ENCODE measurements around the gene HPSE2.

HPSE2 gene

GRCh38 chr10:98436704-98437103 lies 798.9 kb downstream of the HPSE2 start:
- H3K36me3 Mint-ChIP-seq, result peaks cover 91% of the 10 kb centered on the region
- H3K4me1 Mint-ChIP-seq, result peaks cover 20% of the 10 kb centered on the region
- no peak overlapping the region for H3K4me3 Mint-ChIP-seq
- ATAC-seq, result no peak
- no peaks in the 10 kb centered on the region for H3K27me3 Mint-ChIP-seq
- H3K9me3 Mint-ChIP-seq, result peaks cover 5% of the 10 kb centered on the region
- no peak overlapping the region for H3K27ac Mint-ChIP-seq

- no peaks in the 10 kb centered on the region for H3K27me3 Mint-ChIP-seq
- H3K27ac Mint-ChIP-seq, result no peak overlapping the region
- H3K4me1 Mint-ChIP-seq, result peaks cover 11% of the 10 kb centered on the region
- ATAC-seq, result no peak
- peaks cover 5% of the 10 kb centered on the region for H3K9me3 Mint-ChIP-seq
- no peak overlapping the region for H3K4me3 Mint-ChIP-seq
- H3K36me3 Mint-ChIP-seq, result peaks cover 96% of the 10 kb centered on the region
Measured at GRCh38 chr10:98435178-98435577, 800.5 kb downstream of the HPSE2 start.

GRCh38 chr10:98433881-98434732 lies 801.5 kb downstream of the HPSE2 start:
- H3K9me3 Mint-ChIP-seq, result peaks cover 5% of the 10 kb centered on the region
- H3K27ac Mint-ChIP-seq, result no peak overlapping the region
- ATAC-seq, result no peak
- H3K4me3 Mint-ChIP-seq, result no peak overlapping the region
- H3K4me1 Mint-ChIP-seq, result peaks cover 11% of the 10 kb centered on the region
- H3K27me3 Mint-ChIP-seq, result no peaks in the 10 kb centered on the region
- H3K36me3 Mint-ChIP-seq, result peaks cover 93% of the 10 kb centered on the region

GRCh38 chr10:98433371-98433770 lies 802.3 kb downstream of the HPSE2 start:
- no peak for ATAC-seq
- no peak overlapping the region for H3K4me3 Mint-ChIP-seq
- peaks cover 86% of the 10 kb centered on the region for H3K36me3 Mint-ChIP-seq

GRCh38 chr10:98432330-98432729 lies 803.3 kb downstream of the HPSE2 start:
- H3K9me3 Mint-ChIP-seq, result peaks cover 5% of the 10 kb centered on the region
- peaks cover 83% of the 10 kb centered on the region for H3K36me3 Mint-ChIP-seq
- no peaks in the 10 kb centered on the region for H3K4me1 Mint-ChIP-seq
- H3K27me3 Mint-ChIP-seq, result no peaks in the 10 kb centered on the region
- ATAC-seq, result no peak
- H3K4me3 Mint-ChIP-seq, result no peak overlapping the region
- H3K27ac Mint-ChIP-seq, result no peak overlapping the region

More at GRCh38 chr10:98433371-98433770, 802.3 kb downstream of the HPSE2 start:
- H3K27ac Mint-ChIP-seq, result no peak overlapping the region
- H3K4me1 Mint-ChIP-seq, result peaks cover 10% of the 10 kb centered on the region
- H3K9me3 Mint-ChIP-seq, result peaks cover 5% of the 10 kb centered on the region
- H3K27me3 Mint-ChIP-seq, result no peaks in the 10 kb centered on the region

- no peak overlapping the region for H3K4me3 Mint-ChIP-seq
- H3K4me1 Mint-ChIP-seq, result no peaks in the 10 kb centered on the region
- H3K9me3 Mint-ChIP-seq, result peaks cover 5% of the 10 kb centered on the region
- H3K36me3 Mint-ChIP-seq, result peaks cover 70% of the 10 kb centered on the region
- no peak overlapping the region for H3K27ac Mint-ChIP-seq
- H3K27me3 Mint-ChIP-seq, result no peaks in the 10 kb centered on the region
- no peak for ATAC-seq
Measured at GRCh38 chr10:98431016-98431415, 804.6 kb downstream of the HPSE2 start.

- Mint-ChIP-seq H3K27me3 (no peaks in the 10 kb centered on the region), H3K4me3 (no peak overlapping the region), H3K27ac (no peak overlapping the region), H3K36me3 (peaks cover 64% of the 10 kb centered on the region), H3K4me1 (no peaks in the 10 kb centered on the region), H3K9me3 (peaks cover 5% of the 10 kb centered on the region)
- no peak for ATAC-seq
Measured at GRCh38 chr10:98430427-98430826, 805.2 kb downstream of the HPSE2 start.

GRCh38 chr10:98429320-98430072 lies 806.2 kb downstream of the HPSE2 start:
- peak; percentile 7 for ATAC-seq
- Mint-ChIP-seq H3K9me3 (peaks cover 5% of the 10 kb centered on the region), H3K4me3 (no peak overlapping the region), H3K27ac (no peak overlapping the region), H3K36me3 (peaks cover 55% of the 10 kb centered on the region), H3K4me1 (no peaks in the 10 kb centered on the region), H3K27me3 (no peaks in the 10 kb centered on the region)

- ATAC-seq, result no peak
- H3K27me3 Mint-ChIP-seq, result no peaks in the 10 kb centered on the region
- H3K4me3 Mint-ChIP-seq, result no peak overlapping the region
- no peak overlapping the region for H3K27ac Mint-ChIP-seq
- no peaks in the 10 kb centered on the region for H3K4me1 Mint-ChIP-seq
- H3K36me3 Mint-ChIP-seq, result peaks cover 38% of the 10 kb centered on the region
- no peaks in the 10 kb centered on the region for H3K9me3 Mint-ChIP-seq
Measured at GRCh38 chr10:98427011-98427515, 808.6 kb downstream of the HPSE2 start.

GRCh38 chr10:98425511-98426352 lies 809.9 kb downstream of the HPSE2 start:
- peak; percentile 58 for ATAC-seq
- Mint-ChIP-seq H3K36me3 (peaks cover 31% of the 10 kb centered on the region), H3K27ac (no peak overlapping the region), H3K27me3 (no peaks in the 10 kb centered on the region), H3K4me1 (peaks cover 10% of the 10 kb centered on the region), H3K4me3 (no peak overlapping the region), H3K9me3 (no peaks in the 10 kb centered on the region)

GRCh38 chr10:98424295-98425254 lies 811.1 kb downstream of the HPSE2 start:
- no peaks in the 10 kb centered on the region for H3K9me3 Mint-ChIP-seq
- ATAC-seq, result no peak
- H3K36me3 Mint-ChIP-seq, result peaks cover 26% of the 10 kb centered on the region
- no peaks in the 10 kb centered on the region for H3K27me3 Mint-ChIP-seq
- no peak overlapping the region for H3K4me3 Mint-ChIP-seq
- H3K4me1 Mint-ChIP-seq, result peaks cover 12% of the 10 kb centered on the region
- H3K27ac Mint-ChIP-seq, result no peak overlapping the region

GRCh38 chr10:98423691-98424120 lies 811.9 kb downstream of the HPSE2 start:
- Mint-ChIP-seq H3K27ac (no peak overlapping the region), H3K27me3 (no peaks in the 10 kb centered on the region), H3K4me3 (no peak overlapping the region), H3K4me1 (peaks cover 12% of the 10 kb centered on the region), H3K9me3 (no peaks in the 10 kb centered on the region), H3K36me3 (peaks cover 32% of the 10 kb centered on the region)
- peak; percentile 28 for ATAC-seq

GRCh38 chr10:98422182-98422581 lies 813.5 kb downstream of the HPSE2 start:
- Mint-ChIP-seq H3K36me3 (peaks cover 38% of the 10 kb centered on the region), H3K4me3 (no peak overlapping the region), H3K4me1 (peaks cover 12% of the 10 kb centered on the region), H3K27ac (no peak overlapping the region), H3K27me3 (no peaks in the 10 kb centered on the region), H3K9me3 (no peaks in the 10 kb centered on the region)
- ATAC-seq, result no peak

- Mint-ChIP-seq H3K27me3 (no peaks in the 10 kb centered on the region), H3K36me3 (peaks cover 45% of the 10 kb centered on the region), H3K4me1 (peaks cover 12% of the 10 kb centered on the region)
Measured at GRCh38 chr10:98420786-98421185, 814.9 kb downstream of the HPSE2 start.

More at GRCh38 chr10:98420786-98421185, 814.9 kb downstream of the HPSE2 start:
- Mint-ChIP-seq H3K4me3 (no peak overlapping the region), H3K9me3 (no peaks in the 10 kb centered on the region), H3K27ac (no peak overlapping the region)
- peak; percentile 40 for ATAC-seq
